Pons (tissue), 1 donor: ENCODE results near the gene WNK2.

Experiments used
- DNase-seq: peaks from one replicate; pipeline ENCODE4 v3.0.0-alpha.2; 2016; ENCODE audit warnings: low spot score

The WNK2 gene

DNA sequence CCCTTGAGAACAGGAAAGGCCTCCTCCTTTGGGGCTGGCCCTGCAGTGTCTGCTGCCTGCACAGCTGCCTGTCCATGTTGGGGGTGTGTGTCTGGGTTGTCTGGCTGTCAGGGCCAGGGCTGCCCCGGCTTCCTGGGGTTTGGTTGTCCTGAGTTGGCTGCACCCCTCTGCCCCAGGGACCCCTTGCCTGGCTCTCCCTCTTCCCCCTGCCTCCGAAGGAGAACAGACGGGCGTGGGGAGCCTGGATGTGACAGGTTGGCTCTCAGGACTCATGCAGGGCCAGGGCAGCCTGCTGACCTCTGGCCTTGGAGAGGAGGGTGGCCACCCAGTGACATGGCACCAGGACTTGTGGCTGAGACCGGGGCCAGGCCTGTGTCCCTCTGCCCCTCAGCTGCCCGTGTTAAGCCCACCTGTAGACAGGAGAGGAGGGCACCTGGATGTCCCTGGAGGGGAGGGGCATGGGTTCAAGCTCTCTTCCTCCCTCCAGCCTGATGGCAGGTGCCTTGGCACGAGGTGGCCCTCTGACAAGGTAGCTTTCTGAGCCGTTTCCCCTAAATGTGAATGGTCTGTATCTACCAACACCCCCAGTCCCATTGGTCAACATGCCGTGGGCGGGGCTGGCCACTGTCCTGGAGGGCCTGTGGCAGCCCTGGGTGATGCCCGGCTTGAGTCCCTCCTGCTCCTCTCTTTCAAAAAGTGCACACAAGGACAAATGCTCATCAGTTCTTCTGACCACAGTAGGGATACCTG, 34.9 kb downstream of the WNK2 start:
- DNase-seq, result no peak

DNA sequence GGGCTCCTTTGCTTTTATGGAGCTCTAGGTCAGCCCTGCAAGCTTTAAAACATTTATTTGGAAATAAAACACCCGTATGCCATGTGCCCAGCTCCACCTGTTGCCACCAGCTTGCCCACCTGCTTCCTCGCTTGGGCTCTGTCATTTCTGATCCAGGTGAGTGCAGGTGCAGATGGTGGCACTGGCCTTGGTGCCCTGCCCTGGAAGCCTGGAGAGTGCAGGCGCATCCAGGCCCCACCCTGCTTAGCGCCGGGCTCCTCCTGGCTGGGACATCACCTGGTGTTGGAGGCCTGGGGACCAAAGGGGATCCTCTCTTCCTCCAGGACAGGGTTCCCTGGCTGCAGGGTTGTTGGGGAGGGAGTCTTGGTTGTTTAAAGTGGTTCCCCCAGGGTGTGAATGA, 35.8 kb downstream of the WNK2 start:
- no peak for DNase-seq

GRCh38 chr9:93220627-93221026, 36.7 kb downstream of the WNK2 start:
- DNase-seq, result no peak

GRCh38 chr9:93221044-93221443, 37.1 kb downstream of the WNK2 start:
- no peak for DNase-seq

- DNase-seq, result no peak
Measured at GRCh38 chr9:93222890-93223259, 38.9 kb downstream of the WNK2 start.

DNA sequence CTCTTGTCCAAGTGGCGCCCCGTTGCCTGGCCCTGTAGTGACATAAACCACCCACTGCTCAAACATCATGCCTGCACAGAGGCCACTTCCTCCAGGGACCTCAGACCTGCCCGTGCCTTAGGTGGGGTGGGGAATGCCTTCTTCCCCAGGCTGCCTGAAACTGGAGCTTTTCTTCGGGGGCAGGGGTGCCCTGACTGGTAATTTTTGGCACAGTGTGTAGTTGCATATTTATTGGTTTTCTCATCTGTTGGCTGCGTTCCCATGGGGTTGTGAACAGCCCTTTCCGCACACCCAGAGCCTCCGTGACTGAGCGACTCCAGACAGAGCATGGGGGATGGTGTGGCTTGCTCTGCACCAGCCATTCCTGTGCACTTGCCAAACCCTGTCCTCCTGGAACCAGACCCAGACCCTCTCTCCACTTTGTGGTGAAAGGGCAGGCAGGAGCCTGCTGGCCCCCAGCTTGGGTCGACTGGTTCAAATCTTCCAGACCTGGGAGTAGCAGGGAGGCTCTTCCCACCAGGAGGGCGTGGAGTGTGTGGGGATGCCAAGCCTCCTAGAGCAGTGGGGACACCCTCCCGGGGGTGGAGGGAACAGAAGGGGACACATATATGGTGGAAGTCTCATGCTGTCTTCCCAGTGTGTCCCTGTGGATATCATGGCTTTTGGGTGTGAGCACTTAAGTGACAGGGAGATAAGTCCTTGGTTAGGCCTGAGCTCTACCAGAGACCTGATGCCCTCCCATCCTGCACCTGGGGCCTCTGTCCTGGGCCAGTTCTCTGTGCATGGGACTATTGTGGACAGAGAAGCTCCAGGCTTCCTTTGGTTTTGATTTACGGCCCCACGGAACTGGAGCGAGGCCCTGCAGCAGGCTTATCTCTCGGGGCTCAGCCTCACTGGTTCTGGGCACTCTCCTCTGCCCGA, 39.6 kb downstream of the WNK2 start:
- DNase-seq, result no peak

- DNase-seq, result no peak
Measured at GRCh38 chr9:93224591-93224990, 40.7 kb downstream of the WNK2 start.

- DNase-seq, result no peak
Measured at GRCh38 chr9:93225417-93225816, 41.5 kb downstream of the WNK2 start.

DNA sequence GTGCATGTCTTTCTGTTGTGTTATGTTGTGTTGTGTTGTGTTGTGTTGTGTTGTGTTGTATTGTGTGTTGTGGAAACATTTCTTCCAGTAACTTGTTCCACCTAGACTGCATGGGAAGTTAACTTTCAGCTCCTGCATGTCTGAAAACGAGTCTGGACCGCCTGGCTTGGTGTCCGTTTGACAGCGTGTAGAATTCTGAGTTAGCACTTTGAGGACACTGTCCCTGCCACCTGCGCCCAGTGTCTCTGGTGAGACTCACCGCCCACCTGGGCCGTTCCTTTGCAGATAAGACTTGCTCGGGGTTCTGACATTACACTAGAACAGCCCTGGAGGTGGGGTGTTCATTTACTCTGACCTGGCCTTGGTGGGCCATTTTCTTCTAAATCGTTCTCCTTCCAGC, 42.0 kb downstream of the WNK2 start:
- no peak for DNase-seq

GRCh38 chr9:93226819-93227218, 42.9 kb downstream of the WNK2 start:
- DNase-seq, result no peak

- no peak for DNase-seq
Measured at GRCh38 chr9:93228030-93228429, 44.1 kb downstream of the WNK2 start.

GRCh38 chr9:93228453-93228852, 44.5 kb downstream of the WNK2 start:
- DNase-seq, result no peak

DNA sequence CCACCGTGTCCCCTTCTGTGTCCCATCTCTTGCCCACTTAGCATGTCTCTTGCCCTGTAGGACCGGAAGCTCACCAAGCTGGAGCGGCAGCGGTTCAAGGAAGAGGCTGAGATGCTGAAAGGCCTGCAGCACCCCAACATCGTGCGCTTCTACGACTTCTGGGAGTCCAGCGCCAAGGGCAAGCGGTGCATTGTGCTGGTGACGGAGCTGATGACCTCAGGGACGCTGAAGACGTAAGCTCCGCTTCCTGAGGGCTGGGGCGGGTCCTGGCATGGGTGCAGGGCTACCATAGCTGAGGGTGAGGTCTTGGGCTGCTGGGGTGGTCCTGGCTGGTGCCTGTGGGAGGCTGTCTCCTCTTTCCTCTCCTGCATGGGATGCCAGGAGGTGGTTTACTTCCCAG, 45.7 kb downstream of the WNK2 start:
- no peak for DNase-seq

DNA sequence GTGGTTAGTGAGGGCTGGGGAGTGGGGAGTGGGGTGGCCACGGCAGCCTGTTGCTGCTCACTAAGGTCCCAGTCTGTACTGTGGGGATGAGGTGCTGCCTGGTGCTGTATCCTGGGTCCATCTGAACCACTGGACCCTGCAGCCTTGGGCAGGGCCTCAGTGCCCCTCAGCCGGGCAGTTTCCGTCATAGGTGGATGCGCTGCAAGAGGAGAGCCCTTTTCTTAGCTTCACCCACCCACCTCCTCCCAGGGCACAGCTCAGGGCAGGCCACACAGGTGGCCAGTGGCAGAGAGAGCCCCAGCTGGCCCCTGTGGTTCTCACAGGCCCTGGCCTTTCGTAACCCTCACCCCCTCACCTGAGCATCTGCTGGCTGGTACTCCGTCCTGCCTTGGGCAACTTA, 46.2 kb downstream of the WNK2 start:
- no peak for DNase-seq

DNA sequence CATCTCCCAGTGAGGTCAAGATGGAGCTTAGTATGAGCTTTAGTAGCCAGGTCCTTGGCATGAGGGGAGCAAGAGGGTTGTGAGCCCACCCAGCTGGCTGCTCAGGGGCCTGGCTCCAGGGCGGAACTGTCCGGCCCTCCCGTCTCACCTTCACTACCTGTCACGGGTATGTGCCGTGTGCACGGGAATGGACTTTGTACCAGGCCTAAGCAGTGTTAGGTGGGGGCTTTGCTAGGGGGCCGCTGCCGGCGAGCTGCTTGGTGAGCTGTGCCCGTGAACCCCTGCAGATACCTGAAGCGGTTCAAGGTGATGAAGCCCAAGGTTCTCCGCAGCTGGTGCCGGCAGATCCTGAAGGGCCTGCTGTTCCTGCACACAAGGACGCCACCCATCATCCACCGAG, 46.7 kb downstream of the WNK2 start:
- no peak for DNase-seq

DNA sequence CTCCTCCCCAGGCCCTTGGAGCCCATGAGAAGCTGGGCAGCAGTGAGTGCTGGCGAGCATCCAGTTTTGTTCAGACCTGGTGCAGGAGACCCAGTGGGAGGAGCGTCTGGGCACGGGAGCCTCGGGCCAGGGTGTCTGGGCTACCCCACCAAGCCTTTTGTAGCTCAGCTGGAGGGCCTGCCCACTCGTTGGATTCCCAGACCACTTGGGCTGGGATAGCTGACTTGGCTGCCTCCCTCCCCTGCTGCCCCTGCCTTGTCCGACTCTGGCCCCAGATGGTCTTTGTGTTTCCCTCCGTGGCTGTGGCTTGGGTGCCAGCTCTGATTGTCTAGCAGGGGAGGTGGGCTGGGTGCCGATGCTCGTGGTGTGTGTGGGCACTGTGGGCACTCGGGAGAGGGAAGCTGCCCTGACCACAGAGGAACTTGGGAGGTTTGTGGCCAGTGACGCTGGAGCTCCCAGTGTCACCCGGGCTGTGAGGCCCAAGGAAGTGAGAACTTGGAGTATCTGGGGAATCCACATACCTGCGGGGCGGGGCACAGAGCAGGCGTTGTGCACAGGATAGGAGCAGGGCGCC, 47.3 kb downstream of the WNK2 start:
- peak; percentile 43 for DNase-seq

DNA sequence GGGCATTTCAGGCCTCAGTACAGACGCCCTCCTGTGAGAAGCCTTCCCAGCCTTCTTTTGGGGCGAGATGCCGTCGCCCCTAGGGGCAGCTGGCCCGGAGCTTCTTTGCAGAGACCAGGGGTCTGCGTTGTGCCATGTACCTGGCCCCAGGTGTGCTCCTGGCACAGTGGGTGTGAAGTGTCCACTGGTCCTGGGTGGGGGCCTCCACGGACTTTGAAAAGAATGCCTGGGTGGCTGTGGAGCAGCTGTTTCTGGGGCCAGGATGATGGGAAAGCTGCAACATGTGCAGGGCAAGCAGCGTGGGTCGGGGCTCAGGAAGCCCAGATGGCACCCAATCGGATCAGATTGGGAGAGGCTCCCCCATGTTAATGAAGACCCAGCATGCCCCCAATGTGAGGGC, 47.8 kb downstream of the WNK2 start:
- DNase-seq, result no peak

DNA sequence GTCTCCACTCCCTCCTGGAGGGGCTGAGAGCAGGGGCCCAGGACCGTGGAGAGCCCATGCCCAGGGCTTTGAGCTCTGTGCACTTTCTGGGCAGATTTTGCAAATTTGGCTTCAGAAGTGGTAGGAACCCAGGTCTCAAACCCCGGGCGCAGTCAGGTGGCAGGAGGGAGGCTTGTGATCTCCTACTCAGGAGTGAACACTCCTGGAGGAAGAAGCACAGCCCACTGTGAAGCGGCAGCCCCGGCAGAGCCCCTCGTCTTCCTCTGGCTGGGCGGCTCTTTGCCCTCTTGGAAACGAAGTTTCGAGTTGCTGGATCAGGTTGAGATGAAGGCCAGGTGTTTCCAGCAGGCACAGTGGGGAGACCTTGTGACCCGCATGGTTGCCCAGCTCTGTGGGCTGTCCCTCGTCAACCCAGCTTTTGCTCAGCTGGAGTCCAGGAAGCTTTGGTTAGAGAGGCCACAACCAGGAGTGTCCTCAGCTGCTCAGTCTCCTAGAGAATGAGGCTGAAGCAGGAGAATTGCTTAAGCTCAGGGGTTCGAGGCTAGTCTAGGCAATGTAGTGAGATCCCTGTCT, 48.5 kb downstream of the WNK2 start:
- no peak for DNase-seq

GRCh38 chr9:93233033-93233432, 49.1 kb downstream of the WNK2 start:
- no peak for DNase-seq

DNA sequence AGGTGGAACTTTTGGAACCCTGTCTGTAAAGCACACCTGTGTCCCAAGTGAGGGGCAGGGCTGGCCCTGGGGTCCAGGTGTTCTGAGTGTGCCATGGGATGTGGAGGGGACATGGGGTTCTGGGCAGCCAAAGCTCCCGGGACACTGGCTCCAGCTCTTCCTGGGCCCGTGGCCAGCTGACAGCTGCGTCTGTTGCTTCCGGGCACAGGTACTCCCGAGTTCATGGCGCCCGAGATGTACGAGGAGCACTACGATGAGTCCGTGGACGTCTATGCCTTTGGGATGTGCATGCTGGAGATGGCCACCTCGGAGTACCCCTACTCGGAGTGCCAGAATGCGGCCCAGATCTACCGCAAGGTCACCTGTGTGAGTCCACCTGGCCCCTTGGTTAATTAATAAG, 50.7 kb downstream of the WNK2 start:
- no peak for DNase-seq

DNA sequence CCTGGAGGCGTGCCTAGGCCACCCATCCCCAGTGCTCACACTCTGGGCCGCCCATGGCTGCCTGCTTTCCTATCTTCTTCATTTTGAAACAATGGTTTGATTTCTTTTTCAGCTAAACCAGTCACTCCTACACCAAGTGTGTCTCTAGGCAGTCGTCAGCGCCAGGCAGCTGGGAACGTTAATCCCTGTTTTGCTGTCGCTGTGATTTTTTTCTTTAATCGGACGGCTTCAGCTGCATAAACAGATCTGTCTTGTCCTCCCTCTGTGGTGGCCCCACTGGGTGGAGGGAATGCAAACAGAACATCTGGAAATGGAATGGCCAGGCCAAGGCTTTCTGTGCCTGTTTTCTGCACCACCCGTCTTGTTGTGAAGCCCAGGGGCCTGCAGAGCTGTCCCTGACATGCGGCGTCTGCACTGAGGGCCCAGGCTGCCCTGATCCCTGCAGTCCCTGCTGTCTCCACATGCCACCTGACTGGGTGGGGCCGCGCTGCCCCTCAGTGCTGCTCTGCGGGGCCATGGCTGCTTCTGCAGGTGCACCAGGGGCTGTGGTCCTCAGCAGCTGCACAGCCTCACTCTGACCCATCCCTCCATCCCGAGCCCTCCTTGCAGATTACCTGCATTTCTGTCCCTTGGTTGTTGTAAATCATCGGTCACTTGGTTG, 51.5 kb downstream of the WNK2 start:
- DNase-seq, result no peak

DNA sequence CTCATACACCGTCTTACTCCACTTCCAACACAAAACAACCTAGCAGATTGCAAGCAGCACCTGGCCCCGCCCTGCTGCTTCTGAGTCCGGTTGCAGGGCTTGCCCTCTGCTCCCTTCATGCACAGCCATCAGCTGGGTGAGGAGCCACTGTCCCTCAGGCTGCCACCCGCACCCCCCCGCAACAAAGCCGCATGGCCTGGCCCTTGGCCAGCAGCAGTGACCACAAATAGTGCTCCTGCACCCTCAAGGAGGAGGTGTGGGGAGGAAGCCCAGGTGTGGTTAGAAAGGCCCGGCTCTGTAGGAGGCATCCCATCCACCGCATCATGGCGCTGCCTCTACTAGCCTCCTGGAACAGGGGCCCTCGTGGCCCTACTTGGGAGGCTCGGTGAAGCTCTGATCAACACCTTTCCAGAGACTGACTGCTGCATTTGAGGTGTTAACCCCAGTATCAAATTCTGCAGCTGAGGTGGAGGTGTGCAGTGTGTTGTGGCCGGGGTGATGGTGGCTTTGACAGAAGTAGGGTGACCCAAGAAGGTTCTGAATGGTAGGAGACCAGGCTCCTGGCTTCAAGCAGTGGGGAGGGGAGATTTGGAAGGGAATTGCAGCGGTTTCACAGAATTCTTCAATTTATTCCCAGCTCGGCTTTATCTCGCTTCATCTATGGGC, 52.7 kb downstream of the WNK2 start:
- no peak for DNase-seq
